Mesothelial cell of epicardium (in vitro differentiated cells): ENCODE measurements around the gene WDR11. TPM values are rescaled to one million over a fixed set of nuclear protein-coding genes. Genes with fewer than 3 reads are reported as not detected.

Experiments used
- DNase-seq, 2 experiments: peaks; one replicate each; pipeline ENCODE4 v3.0.0; 2021; ENCODE audit warnings: low spot score in 2 of 2; ENCODE audit not compliant: unreplicated experiment in 2 of 2
- H3K27ac Mint-ChIP-seq: 2 replicates; pipeline ENCODE4 v1.8.0; 2021; ENCODE audit warnings: mixed read lengths
- H3K27me3 Mint-ChIP-seq: 2 replicates; pipeline ENCODE4 v1.8.0; 2021; ENCODE audit warnings: low read depth, mixed read lengths
- H3K36me3 Mint-ChIP-seq: 2 replicates; pipeline ENCODE4 v1.8.0; 2021; ENCODE audit warnings: mixed read lengths
- H3K4me1 Mint-ChIP-seq: 2 replicates; pipeline ENCODE4 v1.8.0; 2021; ENCODE audit warnings: mixed read lengths
- H3K4me3 Mint-ChIP-seq: 2 replicates; pipeline ENCODE4 v1.8.0; 2021; ENCODE audit warnings: mild to moderate bottlenecking, moderate library complexity, mixed read lengths
- H3K9me3 Mint-ChIP-seq: 2 replicates; pipeline ENCODE4 v1.8.0; 2021; ENCODE audit warnings: mixed read lengths
- total RNA-seq: library from RNA; stranded (reverse); gene quantifications from 3 replicates; pipeline ENCODE4 v1.2.1, GENCODE V29; 2021
- TF ChIP-seq, protein P1 (sequence below): fragments of 200-600 bp; sonication (generic); IDR thresholded peaks from one replicate; pipeline ENCODE4 v1.5.0; 2021; ENCODE audit warnings: antibody characterized with exemption; ENCODE audit not compliant: unreplicated experiment

The WDR11 gene
- total RNA-seq, 1 donor from 2014 or later, result 76.0 TPM

DNA sequence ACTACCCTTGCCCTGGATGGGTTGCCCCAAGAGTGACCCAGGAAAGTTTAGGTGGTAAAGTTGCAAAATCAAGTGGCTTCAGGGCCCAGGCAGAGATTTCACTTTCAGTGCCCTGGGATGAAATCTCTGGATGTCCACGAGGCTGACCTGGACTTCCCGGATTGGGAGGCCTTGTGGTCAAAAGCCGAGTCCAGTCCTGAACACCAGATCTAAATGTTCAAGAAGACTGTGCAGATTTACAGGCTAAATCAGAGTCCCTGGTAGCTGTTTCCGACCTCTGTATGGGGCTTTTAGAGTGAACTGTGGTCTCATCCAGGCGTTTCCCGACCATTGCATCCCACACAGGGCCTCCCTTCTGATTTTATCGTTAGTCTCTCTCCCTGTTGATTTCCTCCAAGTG is 95.3 kb downstream of the WDR11 start:
- no peak for DNase-seq
- Mint-ChIP-seq H3K4me3 (no peak overlapping the region), H3K27ac (peak overlapping the region; percentile 75), H3K36me3 (no peaks in the 10 kb centered on the region), H3K27me3 (peaks cover 4% of the 10 kb centered on the region), H3K9me3 (peaks cover 3% of the 10 kb centered on the region), H3K4me1 (peaks cover 52% of the 10 kb centered on the region)
- TF ChIP-seq, protein P1, sequence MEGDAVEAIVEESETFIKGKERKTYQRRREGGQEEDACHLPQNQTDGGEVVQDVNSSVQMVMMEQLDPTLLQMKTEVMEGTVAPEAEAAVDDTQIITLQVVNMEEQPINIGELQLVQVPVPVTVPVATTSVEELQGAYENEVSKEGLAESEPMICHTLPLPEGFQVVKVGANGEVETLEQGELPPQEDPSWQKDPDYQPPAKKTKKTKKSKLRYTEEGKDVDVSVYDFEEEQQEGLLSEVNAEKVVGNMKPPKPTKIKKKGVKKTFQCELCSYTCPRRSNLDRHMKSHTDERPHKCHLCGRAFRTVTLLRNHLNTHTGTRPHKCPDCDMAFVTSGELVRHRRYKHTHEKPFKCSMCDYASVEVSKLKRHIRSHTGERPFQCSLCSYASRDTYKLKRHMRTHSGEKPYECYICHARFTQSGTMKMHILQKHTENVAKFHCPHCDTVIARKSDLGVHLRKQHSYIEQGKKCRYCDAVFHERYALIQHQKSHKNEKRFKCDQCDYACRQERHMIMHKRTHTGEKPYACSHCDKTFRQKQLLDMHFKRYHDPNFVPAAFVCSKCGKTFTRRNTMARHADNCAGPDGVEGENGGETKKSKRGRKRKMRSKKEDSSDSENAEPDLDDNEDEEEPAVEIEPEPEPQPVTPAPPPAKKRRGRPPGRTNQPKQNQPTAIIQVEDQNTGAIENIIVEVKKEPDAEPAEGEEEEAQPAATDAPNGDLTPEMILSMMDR, result no peak

DNA sequence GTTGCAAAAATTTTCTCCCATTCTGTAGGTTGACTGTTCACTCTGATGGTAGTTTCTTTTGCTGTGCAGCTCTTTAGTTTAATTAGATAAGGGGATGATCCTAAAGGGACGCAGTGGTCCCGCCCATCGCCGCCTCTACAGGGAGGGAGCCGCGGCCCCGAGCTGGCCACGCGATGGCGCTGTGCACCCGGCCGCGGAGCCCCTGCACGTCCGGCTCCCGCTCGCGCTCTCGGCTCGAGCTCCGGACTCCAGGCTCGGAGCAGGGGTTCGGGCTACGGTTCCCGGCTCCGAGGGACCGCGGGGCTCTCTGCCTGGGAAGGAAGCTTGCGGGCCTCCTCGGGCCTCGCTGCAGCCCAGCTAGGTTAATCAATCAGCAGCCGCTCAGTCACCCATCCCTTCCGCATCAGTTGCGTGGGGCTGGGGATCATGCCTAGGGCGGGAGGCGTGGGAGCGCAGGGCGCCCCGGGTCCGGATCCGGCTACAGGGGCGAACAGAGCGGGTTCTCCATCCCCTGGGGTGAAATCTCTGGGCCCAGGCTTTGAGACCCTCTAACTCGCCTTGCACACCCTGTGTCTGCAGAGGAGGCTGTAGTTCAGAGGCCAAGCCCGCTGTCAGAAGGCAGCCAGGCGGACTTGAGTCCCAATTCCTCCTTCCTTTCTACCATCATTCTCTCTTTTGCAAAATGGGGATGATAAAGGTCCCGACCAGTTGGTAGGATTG is 97.9 kb downstream of the WDR11 start:
- H3K27ac Mint-ChIP-seq, result peak overlapping the region; percentile 15
- H3K4me1 Mint-ChIP-seq, result peaks cover 53% of the 10 kb centered on the region
- peaks cover 7% of the 10 kb centered on the region for H3K9me3 Mint-ChIP-seq
- H3K36me3 Mint-ChIP-seq, result peaks cover 7% of the 10 kb centered on the region
- no peaks in the 10 kb centered on the region for H3K27me3 Mint-ChIP-seq
- DNase-seq, result peak; percentile 74 to 86
- TF ChIP-seq, protein P1, result peak; percentile 95
- H3K4me3 Mint-ChIP-seq, result peak overlapping the region; percentile 57

DNA sequence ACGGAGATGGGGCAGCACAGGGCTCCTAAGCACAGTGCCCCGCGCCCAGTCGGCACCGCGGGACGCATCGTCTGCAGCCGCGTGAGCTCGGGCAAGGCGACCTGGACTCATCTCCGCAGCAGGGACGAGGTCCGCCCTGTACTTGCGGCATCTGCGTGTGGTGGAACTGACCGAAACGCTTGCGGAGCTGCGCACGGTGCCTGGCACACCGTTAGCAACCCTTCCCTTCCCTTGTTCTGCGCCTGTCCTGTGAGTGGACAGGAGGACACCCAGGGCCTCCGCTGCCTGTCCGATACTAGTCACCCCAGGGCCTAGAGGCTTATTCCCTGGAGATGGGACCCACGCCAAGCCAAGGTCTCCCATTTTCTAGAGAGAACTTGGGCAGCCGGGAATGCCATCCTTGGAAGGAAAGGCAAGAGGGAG is 98.5 kb downstream of the WDR11 start:
- Mint-ChIP-seq H3K9me3 (peaks cover 12% of the 10 kb centered on the region), H3K4me1 (peaks cover 53% of the 10 kb centered on the region), H3K36me3 (peaks cover 10% of the 10 kb centered on the region), H3K4me3 (peak overlapping the region; percentile 57), H3K27me3 (no peaks in the 10 kb centered on the region), H3K27ac (peak overlapping the region; percentile 88)
- no peak for DNase-seq
- TF ChIP-seq, protein P1, result no peak

DNA sequence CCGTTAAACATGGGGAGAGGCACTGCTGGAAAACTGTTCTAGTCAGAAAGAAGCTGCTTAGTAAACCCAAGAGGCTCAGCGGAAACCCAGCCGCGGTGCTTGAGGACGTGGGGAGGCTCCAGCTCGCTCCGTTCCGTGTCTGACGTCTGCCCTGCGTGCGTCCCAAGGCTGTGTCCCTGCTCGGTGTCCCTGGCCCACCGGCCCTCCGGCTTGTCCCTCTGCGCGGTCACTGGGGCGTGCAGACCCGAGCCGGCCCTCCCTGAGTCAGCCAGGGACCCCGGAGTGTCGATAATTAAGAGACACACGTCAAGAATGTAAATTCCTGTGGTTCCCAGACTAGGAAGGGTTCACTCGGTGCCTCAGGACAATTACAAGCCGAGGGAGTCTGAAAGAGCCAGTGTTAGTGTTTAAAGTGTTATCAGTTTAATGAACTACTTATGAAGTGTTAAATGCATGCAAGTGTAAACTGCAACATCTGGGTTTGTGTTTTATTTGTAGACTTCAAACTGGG is 98.9 kb downstream of the WDR11 start:
- Mint-ChIP-seq H3K27me3 (no peaks in the 10 kb centered on the region), H3K4me3 (peak overlapping the region; percentile 57), H3K4me1 (peaks cover 52% of the 10 kb centered on the region), H3K27ac (peak overlapping the region; percentile 88), H3K9me3 (peaks cover 17% of the 10 kb centered on the region), H3K36me3 (peaks cover 10% of the 10 kb centered on the region)
- no peak for DNase-seq
- TF ChIP-seq, protein P1, result no peak

DNA sequence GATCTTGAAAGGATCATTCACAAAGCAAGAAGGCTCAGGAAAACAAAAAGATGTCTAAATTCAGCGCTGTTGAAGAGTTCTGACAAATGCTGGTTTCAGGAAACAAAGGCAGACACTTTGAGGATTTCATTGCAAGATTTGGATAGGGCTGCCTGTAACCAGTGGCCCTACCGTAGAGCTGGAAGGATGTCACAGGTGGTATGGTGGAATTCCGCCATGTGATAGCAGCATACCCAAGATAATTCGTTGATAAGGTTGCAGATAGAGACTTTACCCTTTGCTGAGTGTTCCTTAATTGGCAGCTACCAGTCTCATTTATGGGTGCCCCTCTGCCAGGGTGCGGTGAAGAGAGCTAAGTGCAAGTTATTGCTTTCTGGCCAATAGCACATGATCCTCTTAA is 100.1 kb downstream of the WDR11 start:
- TF ChIP-seq, protein P1, result no peak
- Mint-ChIP-seq H3K4me3 (no peak overlapping the region), H3K4me1 (peaks cover 40% of the 10 kb centered on the region), H3K9me3 (peaks cover 18% of the 10 kb centered on the region), H3K27ac (no peak overlapping the region), H3K36me3 (peaks cover 10% of the 10 kb centered on the region), H3K27me3 (no peaks in the 10 kb centered on the region)
- no peak for DNase-seq
